ENCODE measurements around the gene DLX4.

Gene DLX4

GRCh38 chr17:49970498-49970897 lies 1.5 kb downstream of the DLX4 start:
- no peak for DNase-seq

- no peak for DNase-seq
These were observed 2.3 kb downstream of the DLX4 start for GRCh38 chr17:49971199-49971847.

GRCh38 chr17:49971848-49972485 lies 3.0 kb downstream of the DLX4 start:
- DNase-seq = no peak

- no peak for DNase-seq
These were observed 3.7 kb downstream of the DLX4 start for GRCh38 chr17:49972486-49973270.

GRCh38 chr17:49973271-49973615 lies 4.3 kb downstream of the DLX4 start:
- DNase-seq = no peak

GRCh38 chr17:49975531-49975930 lies 6.5 kb downstream of the DLX4 start:
- no peak for DNase-seq

GRCh38 chr17:49976163-49976827 lies 7.3 kb downstream of the DLX4 start:
- no peak for DNase-seq

- no peak for DNase-seq
These were observed 7.8 kb downstream of the DLX4 start for GRCh38 chr17:49976828-49977202.

- DNase-seq = no peak
These were observed 8.7 kb downstream of the DLX4 start for GRCh38 chr17:49977463-49978389.

- no peak for DNase-seq
These were observed 9.5 kb downstream of the DLX4 start for GRCh38 chr17:49978501-49978900.

- DNase-seq = no peak
These were observed 10.9 kb downstream of the DLX4 start for GRCh38 chr17:49979748-49980479.

- DNase-seq = no peak
These were observed 11.8 kb downstream of the DLX4 start for GRCh38 chr17:49980703-49981197.

- no peak for DNase-seq
These were observed 15.3 kb downstream of the DLX4 start for GRCh38 chr17:49984283-49984682.

- no peak for DNase-seq
These were observed 15.8 kb downstream of the DLX4 start for GRCh38 chr17:49984776-49985175.

- DNase-seq = no peak
These were observed 16.5 kb downstream of the DLX4 start for GRCh38 chr17:49985310-49985990.

GRCh38 chr17:49986396-49987289 lies 17.7 kb downstream of the DLX4 start:
- no peak for DNase-seq

GRCh38 chr17:49987290-49987585 lies 18.2 kb downstream of the DLX4 start:
- DNase-seq = no peak

- DNase-seq = peak; percentile 44
These were observed 18.9 kb downstream of the DLX4 start for GRCh38 chr17:49987681-49988441.

- DNase-seq = no peak
These were observed 20.5 kb downstream of the DLX4 start for GRCh38 chr17:49989518-49989880.

All from NCI-H2107 (cell line).